ENCODE data around the gene ARMS2.

DNA sequence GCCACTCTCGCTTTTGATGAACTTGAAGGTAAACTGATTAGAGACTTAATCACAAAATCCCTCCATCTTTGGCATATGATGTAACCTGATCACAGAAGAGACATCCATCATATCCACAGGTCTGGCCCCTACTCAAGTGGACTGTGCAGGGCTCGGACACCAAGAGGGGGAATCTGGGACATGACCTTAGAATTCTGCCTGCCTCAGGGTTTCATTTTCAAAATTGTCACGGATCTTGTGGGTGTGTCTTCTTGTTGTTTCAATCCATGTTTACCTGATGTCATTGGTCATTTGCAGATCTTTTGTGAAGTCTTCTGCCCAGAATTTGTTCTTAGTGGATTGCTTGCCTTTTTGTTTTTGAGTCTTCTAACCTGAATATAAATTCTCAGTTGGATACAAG lies 5.9 kb upstream of the ARMS2 start:
- TF ChIP-seq ZNF12 (CRISPR knock-in tag; IDR thresholded peaks at IDR 0.05) (no peak), ARID4A (CRISPR knock-in tag; IDR thresholded peaks at IDR 0.05; ENCODE audit: borderline replicate concordance) (no peak), EP300 (IDR thresholded peaks at IDR 0.05; ENCODE audit: low read depth in 2 of 2, low read length in 2 of 2) (no peak), EP300 (CRISPR knock-in tag; IDR thresholded peaks at IDR 0.05; ENCODE audit: borderline replicate concordance) (no peak), KDM4B (CRISPR knock-in tag; IDR thresholded peaks at IDR 0.05) (no peak), PBX3 (CRISPR knock-in tag; IDR thresholded peaks at IDR 0.05; ENCODE audit: borderline replicate concordance) (no peak), POLR2AphosphoS2 (IDR thresholded peaks at IDR 0.05; ENCODE audit: low read depth, low read length) (no peak), KDM1A (CRISPR knock-in tag; IDR thresholded peaks at IDR 0.05) (no peak), CEBPZ (IDR thresholded peaks at IDR 0.05; ENCODE audit: low read length) (no peak), PAX8 (CRISPR knock-in tag; IDR thresholded peaks at IDR 0.05; ENCODE audit: borderline replicate concordance) (no peak)
- TF ChIP-seq, protein P1, sequence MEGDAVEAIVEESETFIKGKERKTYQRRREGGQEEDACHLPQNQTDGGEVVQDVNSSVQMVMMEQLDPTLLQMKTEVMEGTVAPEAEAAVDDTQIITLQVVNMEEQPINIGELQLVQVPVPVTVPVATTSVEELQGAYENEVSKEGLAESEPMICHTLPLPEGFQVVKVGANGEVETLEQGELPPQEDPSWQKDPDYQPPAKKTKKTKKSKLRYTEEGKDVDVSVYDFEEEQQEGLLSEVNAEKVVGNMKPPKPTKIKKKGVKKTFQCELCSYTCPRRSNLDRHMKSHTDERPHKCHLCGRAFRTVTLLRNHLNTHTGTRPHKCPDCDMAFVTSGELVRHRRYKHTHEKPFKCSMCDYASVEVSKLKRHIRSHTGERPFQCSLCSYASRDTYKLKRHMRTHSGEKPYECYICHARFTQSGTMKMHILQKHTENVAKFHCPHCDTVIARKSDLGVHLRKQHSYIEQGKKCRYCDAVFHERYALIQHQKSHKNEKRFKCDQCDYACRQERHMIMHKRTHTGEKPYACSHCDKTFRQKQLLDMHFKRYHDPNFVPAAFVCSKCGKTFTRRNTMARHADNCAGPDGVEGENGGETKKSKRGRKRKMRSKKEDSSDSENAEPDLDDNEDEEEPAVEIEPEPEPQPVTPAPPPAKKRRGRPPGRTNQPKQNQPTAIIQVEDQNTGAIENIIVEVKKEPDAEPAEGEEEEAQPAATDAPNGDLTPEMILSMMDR (CRISPR knock-in tag; IDR thresholded peaks at IDR 0.05), result no peak

All from HepG2 (cell line).